GM11168 (cell line): ENCODE data around the gene ATN1.

Experiments used
- in situ Hi-C: fragments of 300-500 bp; cut with MboI; formaldehyde crosslinking; loops from one replicate; pipeline ENCODE4 v1.12.0; 2022; ENCODE audit warnings: low sequenced_read_pairs; ENCODE audit not compliant: unreplicated experiment

The ATN1 gene

DNA sequence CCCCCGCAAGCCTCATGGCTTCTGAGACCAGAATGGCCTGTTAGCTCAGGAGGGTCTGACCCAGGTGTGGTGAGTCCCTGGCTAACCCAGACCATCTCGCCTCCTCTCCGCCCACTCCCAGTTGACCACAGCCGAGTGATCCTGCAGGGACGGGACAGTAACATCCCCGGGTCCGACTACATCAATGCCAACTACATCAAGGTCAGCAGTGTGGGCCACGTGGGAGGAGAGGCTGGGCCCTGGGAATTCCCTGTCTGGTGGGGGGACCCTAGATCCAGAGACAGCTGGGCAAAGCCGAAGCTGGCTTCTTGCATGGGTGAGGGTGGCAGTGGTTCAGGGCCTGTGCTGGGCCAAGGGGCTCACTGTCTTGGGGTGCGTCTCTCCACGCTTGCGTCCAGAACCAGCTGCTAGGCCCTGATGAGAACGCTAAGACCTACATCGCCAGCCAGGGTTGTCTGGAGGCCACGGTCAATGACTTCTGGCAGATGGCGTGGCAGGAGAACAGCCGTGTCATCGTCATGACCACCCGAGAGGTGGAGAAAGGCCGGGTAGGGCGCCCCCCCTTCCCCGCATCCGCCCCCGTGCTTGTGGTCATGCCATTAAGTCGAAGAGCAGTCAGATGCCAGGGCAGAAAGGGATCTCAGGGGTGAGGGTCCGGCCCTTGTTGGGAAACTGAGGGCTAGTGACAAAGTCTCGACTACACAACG, 28.4 kb downstream of the ATN1 start:
- in situ Hi-C loops = no loop called here

- in situ Hi-C loops = no loop called here
Measured at GRCh38 chr12:6957151-6957701, 29.5 kb downstream of the ATN1 start.

GRCh38 chr12:6957741-6958608, 30.2 kb downstream of the ATN1 start:
- in situ Hi-C loops = no loop called here

DNA sequence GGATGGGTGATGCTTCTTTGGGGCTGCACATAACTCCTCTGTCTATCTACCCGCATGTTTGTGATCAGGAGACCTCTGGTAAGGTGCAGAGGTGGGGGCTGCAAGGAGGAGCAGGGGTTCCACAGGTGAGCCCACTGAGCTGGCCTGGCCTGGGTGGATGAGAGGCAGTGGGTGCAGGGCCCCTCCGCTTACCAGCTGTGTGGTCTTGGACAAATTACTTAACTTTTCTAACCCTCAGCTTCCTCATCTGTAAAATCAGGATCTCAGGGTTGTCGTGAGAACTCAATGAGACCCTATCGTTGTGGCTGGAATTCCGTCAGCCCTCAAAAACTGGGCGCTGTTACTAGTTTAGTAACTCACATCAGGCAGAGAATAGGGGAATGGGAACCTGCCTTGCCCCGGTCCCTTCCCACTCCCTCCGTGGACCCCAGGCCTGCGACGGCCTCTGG, 30.9 kb downstream of the ATN1 start:
- in situ Hi-C loops = no loop called here

GRCh38 chr12:6959058-6959804, 31.5 kb downstream of the ATN1 start:
- in situ Hi-C loops = no loop called here

DNA sequence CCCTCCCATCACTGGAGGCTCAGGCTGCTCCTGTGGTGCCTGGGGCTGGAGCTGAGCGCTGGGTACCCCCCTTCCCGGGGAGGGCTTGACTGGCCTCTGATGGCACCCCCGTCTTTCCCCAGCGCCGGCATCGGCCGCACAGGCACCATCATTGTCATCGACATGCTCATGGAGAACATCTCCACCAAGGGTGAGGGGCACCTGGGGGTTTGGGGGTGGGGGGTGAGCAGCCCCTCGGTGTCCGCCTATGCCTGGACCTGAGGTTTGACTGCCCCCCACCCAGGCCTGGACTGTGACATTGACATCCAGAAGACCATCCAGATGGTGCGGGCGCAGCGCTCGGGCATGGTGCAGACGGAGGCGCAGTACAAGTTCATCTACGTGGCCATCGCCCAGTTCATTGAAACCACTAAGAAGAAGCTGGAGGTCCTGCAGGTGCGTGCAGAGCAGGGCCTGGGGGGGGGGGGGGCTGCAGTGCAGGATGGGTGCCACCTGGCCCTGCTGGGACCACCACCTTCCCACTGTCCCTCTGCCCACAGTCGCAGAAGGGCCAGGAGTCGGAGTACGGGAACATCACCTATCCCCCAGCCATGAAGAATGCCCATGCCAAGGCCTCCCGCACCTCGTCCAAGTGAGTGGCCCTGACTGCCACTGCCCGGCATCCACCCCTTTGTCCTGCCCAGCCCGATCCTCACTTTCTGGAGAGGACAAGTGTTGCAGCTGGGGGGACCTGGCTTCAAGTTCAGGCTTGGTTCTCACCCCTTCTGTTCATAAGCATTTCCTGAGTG, 32.2 kb downstream of the ATN1 start:
- in situ Hi-C loops = no loop called here

- in situ Hi-C loops = no loop called here
Measured at GRCh38 chr12:6960593-6961277, 33.0 kb downstream of the ATN1 start.

- in situ Hi-C loops = no loop called here
Measured at GRCh38 chr12:6961278-6961694, 33.5 kb downstream of the ATN1 start.

GRCh38 chr12:6961695-6962284, 34.0 kb downstream of the ATN1 start:
- in situ Hi-C loops = no loop called here

- in situ Hi-C loops = no loop called here
Measured at GRCh38 chr12:6962285-6963015, 34.7 kb downstream of the ATN1 start.

- in situ Hi-C loops = no loop called here
Measured at GRCh38 chr12:6963016-6963731, 35.4 kb downstream of the ATN1 start.

DNA sequence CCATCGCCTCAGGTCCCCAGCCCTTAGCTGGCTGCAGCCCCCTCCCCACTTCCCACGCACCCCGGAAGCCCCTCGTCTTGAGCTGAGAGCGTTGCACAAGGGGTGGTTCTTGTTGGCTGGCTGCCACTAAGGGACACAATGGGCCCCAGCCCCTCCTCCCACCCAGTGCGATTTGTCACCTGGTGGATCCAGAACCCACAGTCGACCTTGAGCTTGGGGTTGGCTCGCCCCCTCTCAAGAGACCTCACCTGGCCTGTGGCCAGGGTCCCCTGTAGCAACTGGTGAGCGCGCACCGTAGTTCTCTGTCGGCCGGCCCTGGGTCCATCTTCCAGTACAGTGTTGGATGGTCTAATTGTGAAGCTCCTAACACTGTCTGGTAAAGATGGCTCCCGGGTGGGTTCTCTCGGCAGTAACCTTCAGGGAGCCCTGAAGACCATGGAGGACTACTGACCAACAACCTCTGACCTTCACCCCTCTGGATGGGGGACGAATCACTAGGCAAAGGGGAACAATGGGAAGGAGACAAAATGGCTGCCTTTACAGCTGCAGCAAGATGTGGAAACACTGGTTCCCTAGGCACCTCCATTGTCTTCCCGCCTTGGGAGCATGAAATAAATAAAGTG, 36.1 kb downstream of the ATN1 start:
- in situ Hi-C loops = no loop called here

GRCh38 chr12:6964605-6965025, 36.9 kb downstream of the ATN1 start:
- in situ Hi-C loops = no loop called here

DNA sequence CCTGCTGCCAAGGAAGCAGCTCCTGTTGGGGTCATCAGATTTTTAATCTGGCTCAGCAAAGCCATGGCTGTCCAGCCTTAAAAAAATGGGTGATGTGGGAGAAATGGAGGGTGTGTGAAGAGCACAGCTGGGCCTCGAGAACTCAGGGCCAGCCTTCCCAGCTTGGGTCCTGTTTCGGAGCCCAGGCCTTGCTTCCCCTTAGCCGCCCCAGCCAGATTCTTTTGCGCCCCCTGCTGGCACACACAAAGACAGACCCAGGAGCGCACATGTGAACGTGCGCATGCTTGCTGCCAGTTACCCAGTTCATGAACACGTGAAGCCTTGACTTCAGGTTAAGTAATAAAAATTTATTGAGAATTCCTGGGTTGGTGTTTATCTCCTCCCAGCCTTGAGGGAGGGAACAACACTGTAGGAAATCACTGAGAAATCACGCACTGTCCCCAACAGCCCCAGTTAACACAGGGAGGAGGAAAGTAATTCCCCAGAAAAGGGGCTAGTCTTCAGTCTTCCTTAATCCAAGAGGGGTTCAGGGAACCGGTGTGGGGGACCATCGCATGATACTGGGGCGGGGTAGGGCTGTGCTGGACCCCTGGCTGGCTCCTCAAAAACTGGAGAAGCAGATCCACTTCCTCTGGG, 37.4 kb downstream of the ATN1 start:
- in situ Hi-C loops = no loop called here

DNA sequence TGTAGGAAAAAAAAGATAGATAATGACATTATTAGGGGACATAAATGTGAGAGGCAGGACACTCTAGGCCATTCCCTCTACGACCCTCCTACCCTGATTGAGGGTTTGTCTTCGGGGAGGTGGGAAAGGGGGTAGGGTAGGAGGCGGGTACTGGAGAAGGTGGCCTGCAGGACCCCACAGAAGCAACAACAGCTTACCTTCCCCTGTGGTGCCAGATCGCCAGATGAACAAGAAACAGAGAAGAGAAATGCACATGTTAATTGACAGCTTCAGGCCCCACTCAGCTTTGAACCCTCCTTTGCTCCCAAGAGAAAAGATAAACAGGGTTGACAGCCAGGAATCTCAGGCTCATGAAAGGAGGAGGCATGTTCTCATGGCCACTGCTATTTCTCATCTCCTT, 38.0 kb downstream of the ATN1 start:
- in situ Hi-C loops = no loop called here

- in situ Hi-C loops = no loop called here
Measured at GRCh38 chr12:6966351-6966750, 38.6 kb downstream of the ATN1 start.

- in situ Hi-C loops = no loop called here
Measured at GRCh38 chr12:6967651-6968100, 39.9 kb downstream of the ATN1 start.
